HG03066 (cell line): ENCODE data around the gene RUNX2.
A peak's percentile ranks its signal among the peaks of the same experiment; 100 is the strongest.
"Not testable (repeated sequence)": the region's sequence is repeated elsewhere in the genome, so short reads cannot be mapped to it uniquely, and the experiment has no call there.

ENCODE experiments used
- ATAC-seq: cut with Tn5 transposase; IDR thresholded peaks from one replicate; pipeline ENCODE4 v1.9.1; 2021; ENCODE audit warnings: low read depth; ENCODE audit not compliant: unreplicated experiment

The RUNX2 gene

GRCh38 chr6:45658958-45659357 lies 330.8 kb downstream of the RUNX2 start:
- no peak for ATAC-seq

- no peak for ATAC-seq
These were observed 333.5 kb downstream of the RUNX2 start for GRCh38 chr6:45661661-45662060.

GRCh38 chr6:45663251-45664221 lies 335.4 kb downstream of the RUNX2 start:
- peak; percentile 63 for ATAC-seq

- ATAC-seq: no peak
These were observed 336.6 kb downstream of the RUNX2 start for GRCh38 chr6:45664707-45665106.

- ATAC-seq: no peak
These were observed 337.7 kb downstream of the RUNX2 start for GRCh38 chr6:45665859-45666258.

- ATAC-seq: no peak
These were observed 338.7 kb downstream of the RUNX2 start for GRCh38 chr6:45666846-45667245.

GRCh38 chr6:45667300-45667699 lies 339.2 kb downstream of the RUNX2 start:
- no peak for ATAC-seq

- no peak for ATAC-seq
These were observed 339.6 kb downstream of the RUNX2 start for GRCh38 chr6:45667766-45668165.

- no peak for ATAC-seq
These were observed 340.6 kb downstream of the RUNX2 start for GRCh38 chr6:45668705-45669104.

GRCh38 chr6:45673167-45673566 lies 345.0 kb downstream of the RUNX2 start:
- not testable (repeated sequence) for ATAC-seq

- not testable (repeated sequence) for ATAC-seq
These were observed 347.0 kb downstream of the RUNX2 start for GRCh38 chr6:45675166-45675565.

GRCh38 chr6:45675634-45676033 lies 347.5 kb downstream of the RUNX2 start:
- ATAC-seq: no peak

- ATAC-seq: no peak
These were observed 348.2 kb downstream of the RUNX2 start for GRCh38 chr6:45676380-45676779.

GRCh38 chr6:45677381-45678284 lies 349.5 kb downstream of the RUNX2 start:
- ATAC-seq: peak; percentile 54

- no peak for ATAC-seq
These were observed 350.1 kb downstream of the RUNX2 start for GRCh38 chr6:45678285-45678607.

GRCh38 chr6:45679163-45679562 lies 351.0 kb downstream of the RUNX2 start:
- ATAC-seq: no peak

- ATAC-seq: no peak
These were observed 351.5 kb downstream of the RUNX2 start for GRCh38 chr6:45679631-45680030.

- peak; percentile 94 for ATAC-seq
These were observed 353.9 kb downstream of the RUNX2 start for GRCh38 chr6:45681860-45682511.

- no peak for ATAC-seq
These were observed 356.3 kb downstream of the RUNX2 start for GRCh38 chr6:45684476-45684875.

- ATAC-seq: no peak
These were observed 356.9 kb downstream of the RUNX2 start for GRCh38 chr6:45685076-45685475.
